ENCODE results near the gene NKAIN2.

NKAIN2 gene

DNA sequence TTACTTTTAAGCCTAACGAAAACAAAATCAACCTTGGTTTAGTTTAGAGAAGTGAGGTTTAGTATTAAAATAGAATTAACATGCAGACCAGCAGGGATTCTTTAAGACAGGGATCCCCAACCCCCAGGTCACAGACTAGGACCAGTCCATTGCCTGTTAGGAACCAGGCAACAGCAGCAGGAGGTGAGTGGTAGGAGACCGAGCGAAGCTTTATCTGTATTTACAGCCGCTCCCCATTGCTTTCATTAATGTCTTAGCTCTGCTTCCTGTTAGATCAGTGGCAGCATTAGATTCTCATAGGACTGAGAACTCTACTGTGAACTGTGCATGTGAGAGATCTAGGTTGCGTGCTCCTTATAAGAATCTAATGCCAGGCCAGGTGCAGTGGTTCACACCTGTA is 225.9 kb downstream of the NKAIN2 start:
- ATAC-seq (replicated peaks) = no peak
- Mint-ChIP-seq H3K36me3 (no peaks in the 10 kb centered on the region), H3K4me1 (no peaks in the 10 kb centered on the region), H3K27ac (no peak overlapping the region), H3K9me3 (peaks cover 0 to 4% of the 10 kb centered on the region in 2 donors), H3K4me3 (no peak overlapping the region), H3K27me3 (no peaks in the 10 kb centered on the region)
- DNase-seq = no peak

DNA sequence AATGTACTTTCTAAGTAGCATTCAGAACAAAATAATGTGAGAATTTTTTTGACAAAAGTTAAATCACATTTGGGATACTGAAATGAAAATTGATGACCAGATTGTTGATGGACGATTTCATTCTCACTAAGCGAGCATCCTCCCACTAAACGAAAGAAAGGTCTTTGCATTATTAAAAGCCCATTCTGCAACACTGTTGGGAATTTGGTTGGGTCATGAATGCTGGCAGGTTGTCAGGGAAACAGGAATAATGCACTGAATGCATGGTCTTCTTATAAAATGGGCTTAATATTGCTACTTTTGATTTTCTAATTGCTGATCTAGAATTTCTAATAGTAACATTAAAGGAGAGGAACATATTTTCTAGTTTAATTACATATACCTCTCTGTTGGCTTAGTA is 229.8 kb downstream of the NKAIN2 start:
- H3K9me3 Mint-ChIP-seq = no peaks in the 10 kb centered on the region
- no peaks in the 10 kb centered on the region for H3K4me1 Mint-ChIP-seq
- no peak for ATAC-seq (replicated peaks)
- no peaks in the 10 kb centered on the region for H3K36me3 Mint-ChIP-seq
- DNase-seq = no peak
- H3K27ac Mint-ChIP-seq = no peak overlapping the region
- H3K4me3 Mint-ChIP-seq = no peak overlapping the region
- no peaks in the 10 kb centered on the region for H3K27me3 Mint-ChIP-seq

DNA sequence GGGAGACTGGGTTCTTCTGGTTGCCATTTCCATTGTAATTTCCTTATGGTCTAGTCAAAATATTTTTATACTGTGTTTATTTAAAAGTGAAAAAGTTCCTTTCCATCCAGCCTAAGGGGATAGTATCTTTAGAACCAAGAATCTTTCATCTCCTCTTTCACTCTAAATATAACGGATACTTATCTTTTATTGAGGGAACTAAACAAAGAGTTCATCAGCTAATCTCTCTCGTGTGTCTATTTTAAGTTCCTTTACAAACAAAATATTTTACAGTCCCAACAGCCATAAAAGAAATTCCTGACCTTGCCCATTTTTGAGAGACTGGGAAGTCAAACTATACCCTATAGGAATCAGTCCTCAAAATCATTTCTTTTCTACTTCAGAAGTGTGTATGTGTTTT is 232.7 kb downstream of the NKAIN2 start:
- no peak overlapping the region for H3K27ac Mint-ChIP-seq
- no peaks in the 10 kb centered on the region for H3K27me3 Mint-ChIP-seq
- no peak for ATAC-seq (replicated peaks)
- H3K4me3 Mint-ChIP-seq = no peak overlapping the region
- no peaks in the 10 kb centered on the region for H3K4me1 Mint-ChIP-seq
- H3K9me3 Mint-ChIP-seq = no peaks in the 10 kb centered on the region
- no peaks in the 10 kb centered on the region for H3K36me3 Mint-ChIP-seq
- no peak for DNase-seq

DNA sequence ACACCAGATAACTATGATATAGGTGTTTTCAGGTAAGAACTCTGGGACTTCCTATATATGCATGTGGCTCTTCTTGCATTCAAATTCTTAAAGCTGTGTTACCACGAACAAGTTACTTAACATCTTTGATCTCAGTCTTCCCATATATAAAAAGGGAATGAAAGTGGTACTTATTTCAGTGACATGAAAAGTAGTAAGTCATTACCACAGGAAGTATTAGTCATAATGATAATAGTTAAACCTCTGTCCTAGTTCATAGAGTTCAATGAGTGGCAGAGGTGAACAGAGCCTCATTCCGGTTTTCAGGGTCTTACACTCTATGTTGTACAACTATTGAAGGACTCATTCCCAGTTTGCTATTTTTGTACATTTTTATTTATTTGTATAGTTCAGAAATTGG is 237.0 kb downstream of the NKAIN2 start:
- H3K4me3 Mint-ChIP-seq = no peak overlapping the region
- H3K36me3 Mint-ChIP-seq = no peaks in the 10 kb centered on the region
- no peaks in the 10 kb centered on the region for H3K9me3 Mint-ChIP-seq
- H3K27ac Mint-ChIP-seq = no peak overlapping the region
- DNase-seq (no peak), ATAC-seq (replicated peaks) (peak in 1 of 2 donors; percentile 27)
- no peaks in the 10 kb centered on the region for H3K4me1 Mint-ChIP-seq
- no peaks in the 10 kb centered on the region for H3K27me3 Mint-ChIP-seq

DNA sequence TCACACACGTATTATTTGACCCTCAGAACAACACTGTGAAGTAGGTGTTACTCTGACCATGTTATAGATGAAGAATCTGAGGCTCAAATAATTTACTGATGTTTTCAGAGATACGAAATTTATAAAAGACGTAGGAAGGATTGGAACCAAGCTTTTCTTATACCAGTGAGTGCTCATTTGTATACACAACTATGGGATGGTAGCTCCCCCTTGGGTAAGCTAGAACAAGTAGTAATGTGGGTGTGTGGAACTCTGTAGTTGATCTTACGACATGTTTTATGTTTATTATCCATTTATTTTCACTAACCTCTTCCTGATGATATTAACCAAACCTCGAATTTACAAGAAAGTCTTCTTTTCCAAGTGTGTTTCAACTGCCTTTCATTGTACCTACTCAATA is 248.5 kb downstream of the NKAIN2 start:
- Mint-ChIP-seq H3K27ac (no peak overlapping the region), H3K4me1 (no peaks in the 10 kb centered on the region), H3K27me3 (no peaks in the 10 kb centered on the region), H3K36me3 (no peaks in the 10 kb centered on the region), H3K9me3 (peaks cover 0 to 4% of the 10 kb centered on the region in 2 donors), H3K4me3 (no peak overlapping the region)
- ATAC-seq (replicated peaks) (no peak), DNase-seq (no peak)

DNA sequence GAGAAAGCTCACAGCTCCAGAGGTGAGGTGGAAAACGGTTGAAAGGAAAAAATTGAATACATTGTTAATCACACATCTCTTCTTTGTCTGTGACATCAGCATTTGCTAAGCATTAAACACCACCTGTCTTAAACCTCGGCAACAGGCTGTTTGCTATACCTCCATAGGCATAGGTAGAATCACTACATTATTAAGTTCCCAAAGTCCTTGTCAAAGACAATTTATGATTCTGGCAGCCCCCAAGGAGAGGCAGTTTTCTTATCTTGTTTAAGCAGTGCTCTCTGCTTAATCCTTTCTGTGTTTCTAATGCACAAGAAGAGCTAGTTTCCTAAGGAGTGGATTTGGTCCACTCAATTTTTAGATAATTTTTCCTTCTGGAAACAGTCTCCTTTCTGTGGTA is 249.7 kb downstream of the NKAIN2 start:
- DNase-seq = no peak
- no peak for ATAC-seq (replicated peaks)
- no peak overlapping the region for H3K27ac Mint-ChIP-seq
- no peaks in the 10 kb centered on the region for H3K4me1 Mint-ChIP-seq
- peaks cover 0 to 4% of the 10 kb centered on the region in 2 donors for H3K9me3 Mint-ChIP-seq
- no peak overlapping the region for H3K4me3 Mint-ChIP-seq
- no peaks in the 10 kb centered on the region for H3K27me3 Mint-ChIP-seq
- H3K36me3 Mint-ChIP-seq = no peaks in the 10 kb centered on the region

DNA sequence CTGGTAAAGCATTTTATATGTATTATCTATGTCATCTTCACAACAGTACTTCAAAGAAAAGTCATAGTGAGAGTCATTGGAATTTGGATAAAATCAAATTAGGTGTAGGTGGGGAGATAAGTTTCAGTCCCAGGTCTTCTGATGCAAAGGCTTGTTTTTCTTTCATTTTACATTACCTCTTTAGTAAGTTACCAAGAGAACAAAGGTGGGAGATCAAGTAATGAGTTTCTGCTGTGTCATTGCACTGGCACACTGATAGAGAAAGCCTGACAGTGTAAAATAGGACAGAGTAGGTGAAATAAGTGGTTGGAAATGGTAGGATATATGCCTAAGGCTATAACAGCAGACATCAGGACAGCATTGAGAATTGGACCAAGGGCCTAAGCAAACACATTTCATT is 250.4 kb downstream of the NKAIN2 start:
- Mint-ChIP-seq H3K4me1 (no peaks in the 10 kb centered on the region), H3K9me3 (peaks cover 0 to 4% of the 10 kb centered on the region in 2 donors), H3K27me3 (no peaks in the 10 kb centered on the region), H3K36me3 (no peaks in the 10 kb centered on the region), H3K4me3 (no peak overlapping the region), H3K27ac (no peak overlapping the region)
- DNase-seq (no peak), ATAC-seq (replicated peaks) (peak; percentile 23 to 48)

DNA sequence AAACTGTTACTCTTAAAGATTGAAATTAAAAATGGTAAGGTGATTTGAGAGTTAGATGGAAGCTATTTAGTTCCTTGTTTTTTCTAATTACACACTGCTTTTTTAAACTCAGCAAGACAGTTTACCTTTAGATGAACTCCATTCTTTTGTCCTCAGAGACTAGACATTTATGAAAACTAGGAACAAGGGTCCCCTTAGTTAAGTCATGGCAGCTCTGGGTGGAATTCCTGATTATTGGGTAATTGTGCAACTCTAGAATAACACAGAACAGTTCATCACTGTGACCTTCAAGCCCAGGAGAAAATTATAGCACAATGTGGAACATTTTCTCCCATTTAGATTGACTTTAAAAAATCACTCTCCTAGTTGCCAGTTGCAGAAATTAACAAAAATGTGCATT is 251.7 kb downstream of the NKAIN2 start:
- Mint-ChIP-seq H3K27me3 (no peaks in the 10 kb centered on the region), H3K9me3 (peaks cover 0 to 4% of the 10 kb centered on the region in 2 donors), H3K4me3 (no peak overlapping the region), H3K4me1 (no peaks in the 10 kb centered on the region), H3K27ac (no peak overlapping the region), H3K36me3 (no peaks in the 10 kb centered on the region)
- DNase-seq (no peak), ATAC-seq (replicated peaks) (no peak)

DNA sequence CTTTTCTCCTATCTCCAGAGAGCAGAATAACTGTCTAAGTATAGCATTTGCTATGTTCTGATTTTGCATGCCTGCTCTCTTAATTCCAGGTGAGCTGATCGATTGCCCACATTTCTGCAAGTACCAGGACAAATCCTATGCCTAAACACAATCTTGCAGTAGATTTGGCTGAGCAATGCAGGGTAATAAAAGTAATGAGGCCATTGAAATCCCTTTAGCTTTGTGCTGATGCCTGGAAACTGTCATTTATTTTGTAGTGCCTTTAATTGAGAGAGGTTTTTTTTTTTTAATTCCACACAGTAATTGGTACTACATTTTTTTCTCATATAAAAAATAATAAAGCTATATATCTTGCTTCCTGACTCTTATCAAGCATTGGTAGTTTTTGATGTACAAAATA is 252.3 kb downstream of the NKAIN2 start:
- Mint-ChIP-seq H3K36me3 (no peaks in the 10 kb centered on the region), H3K4me3 (no peak overlapping the region), H3K27me3 (no peaks in the 10 kb centered on the region), H3K9me3 (peaks cover 0 to 4% of the 10 kb centered on the region in 2 donors), H3K4me1 (no peaks in the 10 kb centered on the region), H3K27ac (no peak overlapping the region)
- no peak for ATAC-seq (replicated peaks)
- no peak for DNase-seq

DNA sequence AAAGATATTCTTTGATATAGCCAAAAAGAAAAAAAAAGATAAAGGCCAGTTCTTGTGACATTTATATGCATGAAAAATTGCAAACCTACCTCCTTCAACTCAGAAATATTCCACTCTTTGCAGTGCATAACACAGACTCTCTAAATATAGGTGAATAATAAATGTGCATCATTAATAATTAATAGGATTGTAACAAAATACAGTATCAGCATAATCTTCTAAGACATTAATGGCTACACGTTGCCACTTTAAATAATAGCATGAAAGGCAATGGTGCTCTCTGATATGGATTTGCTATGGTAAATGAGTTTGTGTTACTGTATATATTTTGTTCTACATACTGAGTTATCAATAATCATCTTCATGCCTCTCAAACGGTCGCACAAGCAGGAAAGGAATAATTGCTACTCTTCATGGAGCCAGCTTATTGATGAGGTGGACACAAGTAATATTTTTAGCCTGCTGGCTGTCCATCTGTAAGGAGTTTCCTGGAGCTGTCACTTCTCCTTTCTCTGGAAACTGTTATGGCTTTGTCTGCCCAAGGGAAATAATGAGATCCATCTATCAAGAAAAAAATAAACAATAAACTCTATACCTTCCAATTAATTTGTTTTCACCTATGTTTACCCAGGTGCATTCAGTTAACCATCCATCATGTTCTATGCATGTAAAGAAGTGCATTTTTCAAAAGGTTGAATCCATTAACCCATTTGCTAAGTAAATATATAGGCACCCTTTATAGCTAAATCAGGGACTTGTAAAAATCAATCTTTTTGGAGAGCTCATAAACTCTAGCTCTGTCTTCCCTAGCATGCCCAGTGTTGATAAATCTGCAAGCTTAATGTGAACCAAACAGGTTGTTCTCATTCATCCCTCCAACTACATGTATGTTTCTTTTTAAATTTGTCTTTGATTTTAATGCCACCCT is 253.0 kb downstream of the NKAIN2 start:
- ATAC-seq (replicated peaks) (no peak), DNase-seq (no peak)
- H3K36me3 Mint-ChIP-seq = no peaks in the 10 kb centered on the region
- H3K4me1 Mint-ChIP-seq = no peaks in the 10 kb centered on the region
- no peak overlapping the region for H3K4me3 Mint-ChIP-seq
- H3K27me3 Mint-ChIP-seq = no peaks in the 10 kb centered on the region
- H3K27ac Mint-ChIP-seq = no peak overlapping the region
- peaks cover 0 to 4% of the 10 kb centered on the region in 2 donors for H3K9me3 Mint-ChIP-seq

DNA sequence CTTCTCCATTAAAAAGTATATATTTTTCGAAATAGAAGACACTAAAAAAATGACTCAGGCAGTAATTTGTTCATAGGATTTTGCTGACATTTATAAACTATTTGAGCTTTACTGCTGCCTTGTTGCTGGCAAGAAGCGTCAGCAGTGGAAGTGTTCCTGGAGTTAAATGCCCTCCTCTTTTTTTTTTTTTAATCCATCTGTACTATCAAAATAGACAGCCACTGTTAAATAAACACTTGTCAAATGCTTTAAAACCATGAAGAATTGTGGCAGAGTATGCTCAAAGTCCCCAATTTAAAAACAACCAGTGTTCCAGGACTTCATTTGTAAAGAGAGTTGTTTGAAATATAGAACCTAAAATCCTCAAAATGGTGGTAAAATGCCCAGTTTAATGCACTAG is 253.8 kb downstream of the NKAIN2 start:
- H3K36me3 Mint-ChIP-seq = no peaks in the 10 kb centered on the region
- H3K4me3 Mint-ChIP-seq = no peak overlapping the region
- no peaks in the 10 kb centered on the region for H3K4me1 Mint-ChIP-seq
- no peak for ATAC-seq (replicated peaks)
- no peak overlapping the region for H3K27ac Mint-ChIP-seq
- no peaks in the 10 kb centered on the region for H3K27me3 Mint-ChIP-seq
- DNase-seq = no peak
- H3K9me3 Mint-ChIP-seq = peaks cover 0 to 4% of the 10 kb centered on the region in 2 donors

DNA sequence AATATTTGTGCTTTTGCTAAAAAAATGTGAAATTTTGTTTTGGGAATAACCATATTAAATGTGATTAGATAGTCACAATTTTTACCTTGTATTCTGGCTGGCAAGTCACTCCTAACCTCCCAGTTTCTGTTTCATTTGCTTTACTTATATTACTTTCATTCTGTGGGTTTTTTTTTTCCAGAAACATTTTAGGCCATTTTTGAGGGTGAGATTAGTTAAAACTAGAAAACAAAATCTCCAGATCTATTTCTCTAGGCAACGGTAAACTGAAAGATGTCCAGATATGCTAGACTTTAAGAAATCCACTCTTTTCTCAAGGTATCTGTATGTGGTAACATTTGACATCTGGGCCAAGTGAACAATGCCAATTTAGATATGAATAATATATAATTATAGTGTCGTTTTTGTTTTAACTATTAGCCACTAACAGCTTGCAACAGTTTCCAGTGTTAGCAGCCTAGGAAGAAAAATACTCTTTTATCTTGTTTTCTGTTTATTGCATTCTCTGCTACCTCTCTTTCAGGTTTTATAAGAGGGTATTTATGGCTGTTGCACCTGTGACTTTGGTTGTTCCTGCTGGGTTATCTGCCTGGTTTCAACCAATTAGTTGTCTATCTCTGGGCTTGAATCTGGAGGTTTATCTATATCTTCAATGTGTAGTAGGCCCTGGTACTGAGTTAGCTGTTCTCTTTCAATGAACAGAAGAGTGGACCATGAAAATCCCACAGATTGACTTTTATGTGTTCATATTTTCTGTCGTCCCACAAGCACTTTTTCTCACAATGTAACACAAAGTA is 260.9 kb downstream of the NKAIN2 start:
- Mint-ChIP-seq H3K36me3 (no peaks in the 10 kb centered on the region), H3K27me3 (no peaks in the 10 kb centered on the region), H3K4me1 (no peaks in the 10 kb centered on the region), H3K4me3 (no peak overlapping the region), H3K9me3 (no peaks in the 10 kb centered on the region), H3K27ac (no peak overlapping the region)
- ATAC-seq (replicated peaks) (no peak), DNase-seq (no peak)

DNA sequence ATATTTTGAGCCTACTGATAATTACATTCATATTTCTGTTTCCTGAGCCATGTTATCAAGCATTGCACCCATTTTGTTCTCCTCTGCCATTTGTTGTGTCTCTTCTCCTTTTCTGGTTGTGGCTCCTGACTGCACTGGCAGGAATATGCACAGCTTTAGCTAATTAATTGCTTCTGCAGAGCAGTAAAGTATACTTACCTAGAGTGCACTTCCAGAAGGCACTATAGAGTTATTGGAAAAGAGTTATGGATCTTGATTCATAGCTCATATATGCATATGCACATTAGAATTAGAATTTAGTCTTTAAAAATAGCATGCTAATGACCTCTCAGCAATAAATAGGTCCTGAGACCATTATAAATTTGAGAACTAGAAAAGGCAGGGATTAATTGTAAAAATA is 262.6 kb downstream of the NKAIN2 start:
- H3K27me3 Mint-ChIP-seq = no peaks in the 10 kb centered on the region
- no peak overlapping the region for H3K4me3 Mint-ChIP-seq
- H3K4me1 Mint-ChIP-seq = no peaks in the 10 kb centered on the region
- H3K9me3 Mint-ChIP-seq = no peaks in the 10 kb centered on the region
- DNase-seq = no peak
- H3K36me3 Mint-ChIP-seq = no peaks in the 10 kb centered on the region
- no peak overlapping the region for H3K27ac Mint-ChIP-seq
- ATAC-seq (replicated peaks) = no peak

DNA sequence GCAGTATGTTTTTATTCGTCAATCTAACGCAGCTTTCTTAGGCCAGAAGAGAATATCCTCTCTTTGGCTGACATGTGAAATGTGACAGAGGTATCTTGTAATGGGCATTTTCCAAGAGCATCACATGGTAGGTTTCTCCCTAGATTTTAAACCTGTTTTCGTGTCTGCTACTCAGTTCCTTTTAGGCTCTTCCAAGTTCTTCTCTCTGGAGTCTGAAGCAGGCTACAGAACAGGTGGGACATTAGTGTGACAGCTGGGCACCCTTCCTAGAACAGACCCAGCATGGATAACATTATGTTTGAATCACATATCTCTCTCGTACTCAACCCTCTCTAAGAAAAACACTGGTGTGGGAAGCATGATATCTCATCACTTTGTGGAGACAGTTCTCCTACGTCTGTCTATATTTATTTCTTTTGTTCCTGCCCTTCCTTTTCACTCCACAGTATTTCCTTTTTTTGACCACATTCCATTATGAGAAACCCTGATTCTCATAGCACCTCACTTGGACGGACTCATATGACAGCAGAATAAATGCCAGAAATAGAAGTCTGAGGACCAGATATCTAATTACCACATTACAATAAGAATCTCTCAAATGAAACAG is 263.4 kb downstream of the NKAIN2 start:
- no peak overlapping the region for H3K27ac Mint-ChIP-seq
- no peaks in the 10 kb centered on the region for H3K4me1 Mint-ChIP-seq

More for the DNA sequence above, 263.4 kb downstream of the NKAIN2 start:
- Mint-ChIP-seq H3K27me3 (no peaks in the 10 kb centered on the region), H3K9me3 (peaks cover 0 to 2% of the 10 kb centered on the region in 2 donors), H3K36me3 (no peaks in the 10 kb centered on the region), H3K4me3 (no peak overlapping the region)
- DNase-seq (no peak), ATAC-seq (replicated peaks) (no peak)
